ENCODE measurements around the gene PCBD2.

DNA sequence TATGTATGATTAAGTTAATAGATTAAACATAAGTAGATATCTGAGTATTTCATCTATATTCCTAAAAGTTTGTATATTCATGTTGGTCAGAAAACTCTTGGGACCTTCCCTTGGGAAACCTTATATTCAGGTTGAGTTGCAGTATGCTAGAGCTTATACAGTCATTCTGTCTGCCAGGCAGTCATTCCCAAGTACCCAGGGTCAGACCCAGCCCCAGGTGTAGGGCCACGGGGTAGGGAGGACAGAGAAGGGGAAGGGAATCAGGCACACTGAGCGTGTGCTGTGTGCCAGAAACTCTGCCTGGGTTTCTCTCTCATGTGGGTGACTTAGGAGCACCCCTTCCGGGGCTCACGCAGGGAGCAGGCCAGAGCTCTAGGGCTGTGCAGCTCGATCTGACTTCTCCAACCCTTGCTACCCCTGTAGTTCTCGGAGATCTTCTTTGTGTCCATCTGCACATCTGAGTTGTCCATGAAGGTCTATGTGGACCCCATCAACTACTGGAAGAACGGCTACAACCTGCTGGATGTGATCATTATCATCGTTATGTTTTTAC lies 91.0 kb downstream of the PCBD2 start:
- TF ChIP-seq, protein P1, sequence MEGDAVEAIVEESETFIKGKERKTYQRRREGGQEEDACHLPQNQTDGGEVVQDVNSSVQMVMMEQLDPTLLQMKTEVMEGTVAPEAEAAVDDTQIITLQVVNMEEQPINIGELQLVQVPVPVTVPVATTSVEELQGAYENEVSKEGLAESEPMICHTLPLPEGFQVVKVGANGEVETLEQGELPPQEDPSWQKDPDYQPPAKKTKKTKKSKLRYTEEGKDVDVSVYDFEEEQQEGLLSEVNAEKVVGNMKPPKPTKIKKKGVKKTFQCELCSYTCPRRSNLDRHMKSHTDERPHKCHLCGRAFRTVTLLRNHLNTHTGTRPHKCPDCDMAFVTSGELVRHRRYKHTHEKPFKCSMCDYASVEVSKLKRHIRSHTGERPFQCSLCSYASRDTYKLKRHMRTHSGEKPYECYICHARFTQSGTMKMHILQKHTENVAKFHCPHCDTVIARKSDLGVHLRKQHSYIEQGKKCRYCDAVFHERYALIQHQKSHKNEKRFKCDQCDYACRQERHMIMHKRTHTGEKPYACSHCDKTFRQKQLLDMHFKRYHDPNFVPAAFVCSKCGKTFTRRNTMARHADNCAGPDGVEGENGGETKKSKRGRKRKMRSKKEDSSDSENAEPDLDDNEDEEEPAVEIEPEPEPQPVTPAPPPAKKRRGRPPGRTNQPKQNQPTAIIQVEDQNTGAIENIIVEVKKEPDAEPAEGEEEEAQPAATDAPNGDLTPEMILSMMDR (IDR thresholded peaks at IDR 0.05; ENCODE audit: low read length), result no peak
- TF ChIP-seq EZH2phosphoT487 (IDR thresholded peaks at IDR 0.05; ENCODE audit: low read length), result no peak
